Measurements from ENCODE around the gene HPS4.
"Not testable (repeated sequence)": the region's sequence is repeated elsewhere in the genome, so short reads cannot be mapped to it uniquely, and the experiment has no call there.

HPS4 gene

DNA sequence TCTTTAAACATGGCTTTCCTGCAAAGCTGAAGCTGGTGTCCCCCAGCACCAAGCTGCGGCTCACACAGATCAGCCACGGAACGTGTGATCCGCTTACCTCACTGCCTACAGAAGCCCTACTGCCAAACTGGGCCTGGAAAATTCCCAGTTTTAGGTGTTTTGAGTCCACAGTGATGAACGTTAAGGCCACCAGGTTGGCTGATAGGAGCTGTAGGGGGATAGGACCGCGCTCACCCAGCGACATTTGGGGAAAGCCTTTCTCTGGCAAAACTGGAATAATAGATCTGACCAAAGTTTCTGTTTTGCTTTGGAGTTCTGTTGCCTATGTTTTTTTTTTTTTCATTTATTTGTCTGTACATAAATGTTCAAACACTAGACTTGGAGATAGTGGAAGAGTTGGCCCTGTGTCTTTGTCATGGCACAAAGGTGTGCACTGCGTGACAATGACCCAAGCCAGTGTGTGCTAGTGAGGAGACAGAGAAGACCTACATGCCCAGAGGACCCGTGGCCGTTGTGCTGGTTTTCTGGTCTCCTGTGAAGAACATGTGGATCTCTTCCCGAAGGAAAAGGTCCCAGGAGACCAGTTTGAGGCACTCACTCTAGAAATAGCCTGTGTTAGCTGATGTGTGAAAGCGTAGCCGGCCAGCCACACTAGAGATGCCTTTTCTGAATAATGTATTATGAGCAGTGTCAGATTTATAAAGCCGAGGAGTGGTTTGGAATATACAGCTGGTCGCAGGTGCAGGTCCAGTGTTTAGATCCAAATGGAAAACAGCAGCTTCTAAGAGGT is 39.5 kb downstream of the HPS4 start:
- no peak for DNase-seq (ENCODE audit: low spot score)
- TF ChIP-seq, protein P1, sequence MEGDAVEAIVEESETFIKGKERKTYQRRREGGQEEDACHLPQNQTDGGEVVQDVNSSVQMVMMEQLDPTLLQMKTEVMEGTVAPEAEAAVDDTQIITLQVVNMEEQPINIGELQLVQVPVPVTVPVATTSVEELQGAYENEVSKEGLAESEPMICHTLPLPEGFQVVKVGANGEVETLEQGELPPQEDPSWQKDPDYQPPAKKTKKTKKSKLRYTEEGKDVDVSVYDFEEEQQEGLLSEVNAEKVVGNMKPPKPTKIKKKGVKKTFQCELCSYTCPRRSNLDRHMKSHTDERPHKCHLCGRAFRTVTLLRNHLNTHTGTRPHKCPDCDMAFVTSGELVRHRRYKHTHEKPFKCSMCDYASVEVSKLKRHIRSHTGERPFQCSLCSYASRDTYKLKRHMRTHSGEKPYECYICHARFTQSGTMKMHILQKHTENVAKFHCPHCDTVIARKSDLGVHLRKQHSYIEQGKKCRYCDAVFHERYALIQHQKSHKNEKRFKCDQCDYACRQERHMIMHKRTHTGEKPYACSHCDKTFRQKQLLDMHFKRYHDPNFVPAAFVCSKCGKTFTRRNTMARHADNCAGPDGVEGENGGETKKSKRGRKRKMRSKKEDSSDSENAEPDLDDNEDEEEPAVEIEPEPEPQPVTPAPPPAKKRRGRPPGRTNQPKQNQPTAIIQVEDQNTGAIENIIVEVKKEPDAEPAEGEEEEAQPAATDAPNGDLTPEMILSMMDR (IDR thresholded peaks at IDR 0.05; ENCODE audit: extremely low read depth, missing control alignments): no peak

DNA sequence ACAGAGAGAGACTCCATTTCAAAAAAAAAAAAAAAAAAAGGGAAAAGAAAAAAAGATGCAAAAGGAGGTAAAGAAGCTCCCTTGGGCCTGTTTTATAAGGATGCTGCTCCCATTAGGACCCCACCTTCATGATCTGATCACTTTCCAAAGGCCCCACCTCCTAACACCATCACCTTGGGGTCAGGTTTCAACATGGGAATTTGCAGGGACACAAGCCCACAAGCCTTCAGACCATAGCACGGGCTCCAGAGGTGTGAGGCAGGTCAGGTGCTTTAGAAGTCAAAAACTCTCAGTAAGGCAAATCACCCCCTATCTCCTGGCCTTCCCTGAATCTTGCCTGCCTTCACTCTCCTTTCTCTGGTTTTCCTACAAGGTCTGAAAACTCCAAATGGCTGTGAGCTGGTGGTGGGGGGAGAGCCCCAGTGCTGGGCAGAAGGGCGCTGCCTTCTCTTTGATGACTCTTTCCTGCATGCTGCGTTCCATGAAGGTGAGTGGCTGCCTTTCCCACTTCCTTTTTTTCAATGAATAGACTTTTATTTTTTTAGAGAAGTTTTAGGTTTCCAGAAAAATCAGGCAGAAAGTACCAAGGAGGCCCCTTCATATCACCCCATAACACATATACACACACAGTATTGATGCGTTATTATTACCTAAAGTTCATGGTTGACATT is 41.4 kb downstream of the HPS4 start:
- TF ChIP-seq, protein P1 (IDR thresholded peaks at IDR 0.05; ENCODE audit: extremely low read depth, missing control alignments): no peak
- no peak for DNase-seq (ENCODE audit: low spot score)

DNA sequence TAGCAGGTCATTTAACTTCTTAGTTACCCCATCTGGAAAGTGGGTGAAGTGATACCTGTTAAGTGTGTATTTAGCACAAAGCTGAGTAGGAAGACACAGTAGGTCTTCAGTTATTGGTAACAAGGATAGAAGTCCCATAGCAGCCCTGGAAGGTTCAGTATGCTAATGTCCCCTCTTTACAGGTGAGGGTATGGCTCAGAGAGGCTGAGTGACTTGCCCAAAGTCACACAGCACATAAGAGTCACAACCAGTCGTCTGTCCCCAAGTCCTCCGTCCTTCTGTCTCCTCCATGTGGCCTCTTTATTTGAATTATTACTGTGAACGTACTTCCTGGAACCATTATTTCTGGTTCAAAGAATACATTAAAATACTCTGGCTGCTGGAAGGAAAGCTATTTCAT is 44.0 kb downstream of the HPS4 start:
- TF ChIP-seq, protein P1 (IDR thresholded peaks at IDR 0.05; ENCODE audit: extremely low read depth, missing control alignments): no peak
- DNase-seq (ENCODE audit: low spot score): no peak

DNA sequence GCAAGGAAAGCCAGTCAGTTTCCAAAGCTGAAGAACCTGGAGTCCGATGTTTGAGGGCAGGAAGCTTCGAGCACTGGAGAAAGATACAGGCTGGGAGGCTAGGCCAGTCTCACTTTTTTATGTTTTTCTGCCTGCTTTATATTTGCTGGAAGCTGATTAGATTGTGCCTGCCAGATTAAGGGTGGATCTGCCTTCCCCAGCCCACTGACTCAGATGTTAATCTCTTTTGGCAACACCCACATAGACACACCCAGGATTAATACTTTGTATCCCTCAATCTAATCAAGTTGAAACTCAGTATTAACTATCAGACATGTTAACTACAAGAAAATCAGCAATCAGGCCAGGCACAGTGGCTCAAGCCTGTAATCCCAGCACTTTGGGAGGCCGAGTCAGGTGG is 44.8 kb downstream of the HPS4 start:
- not testable (repeated sequence) for DNase-seq (ENCODE audit: low spot score)

DNA sequence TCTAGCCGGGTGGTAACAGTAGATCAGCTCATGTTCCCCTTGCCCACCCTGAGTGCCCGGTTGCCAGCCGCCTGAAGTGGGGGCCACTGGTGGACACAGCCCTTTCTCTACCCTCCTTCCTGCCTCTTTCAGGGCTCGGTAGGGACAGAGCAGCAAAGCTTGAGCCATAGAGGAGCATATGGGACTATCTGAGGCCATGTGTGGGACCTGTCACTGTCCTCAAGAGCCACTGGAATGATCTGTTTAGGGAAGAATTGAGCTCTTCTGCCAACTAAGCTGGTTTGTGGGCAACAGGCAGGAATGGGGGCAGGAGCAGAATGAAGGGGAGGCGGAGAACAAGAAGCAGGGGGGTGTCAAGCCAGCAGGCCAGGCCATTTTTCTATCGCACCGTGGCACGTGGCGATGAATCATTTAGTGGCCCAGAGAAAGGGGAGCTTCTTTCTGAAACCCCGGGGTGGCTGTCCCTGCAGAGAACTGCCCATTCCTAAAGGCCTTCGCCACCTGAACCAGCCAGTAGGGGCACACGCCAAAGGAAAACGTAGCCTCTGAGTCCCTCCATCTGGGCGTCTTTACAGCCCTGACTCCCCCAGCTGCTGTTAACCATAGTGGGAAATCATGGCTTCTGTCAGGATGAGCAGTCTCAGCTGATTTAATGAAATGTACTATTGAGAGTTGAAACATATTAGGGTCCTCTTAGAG is 45.7 kb downstream of the HPS4 start:
- TF ChIP-seq, protein P1 (IDR thresholded peaks at IDR 0.05; ENCODE audit: extremely low read depth, missing control alignments): no peak
- no peak for DNase-seq (ENCODE audit: low spot score)

DNA sequence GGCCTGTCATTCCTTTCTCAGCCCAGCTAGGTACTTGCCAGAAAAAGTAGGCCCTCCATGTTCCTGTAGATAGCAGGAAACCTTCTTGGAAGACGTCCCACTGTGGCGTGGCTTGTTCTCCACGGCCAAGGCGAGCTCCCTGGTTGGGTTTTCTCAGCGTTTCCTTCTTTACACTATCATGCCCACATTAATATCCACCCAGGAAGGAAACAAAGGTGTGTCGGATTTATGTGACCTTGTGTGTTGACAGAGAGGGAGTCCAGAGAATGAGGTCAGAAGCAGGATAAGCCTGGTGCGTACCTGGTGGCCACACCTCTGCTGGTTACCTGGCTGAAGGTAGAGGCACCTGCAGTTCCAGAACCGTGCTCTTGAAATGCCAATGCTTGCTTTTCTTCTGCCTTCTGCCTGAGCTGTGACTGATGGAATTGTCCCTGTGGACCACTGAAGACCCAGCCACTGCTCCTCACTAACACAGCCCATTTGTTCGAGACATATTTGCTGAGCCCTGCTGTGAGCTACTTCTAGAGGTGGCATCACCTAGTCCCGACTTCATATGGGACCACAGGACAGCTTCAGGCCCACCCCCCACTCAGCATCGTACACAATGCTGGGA is 46.6 kb downstream of the HPS4 start:
- no peak for DNase-seq (ENCODE audit: low spot score)
- TF ChIP-seq, protein P1 (IDR thresholded peaks at IDR 0.05; ENCODE audit: extremely low read depth, missing control alignments): no peak

DNA sequence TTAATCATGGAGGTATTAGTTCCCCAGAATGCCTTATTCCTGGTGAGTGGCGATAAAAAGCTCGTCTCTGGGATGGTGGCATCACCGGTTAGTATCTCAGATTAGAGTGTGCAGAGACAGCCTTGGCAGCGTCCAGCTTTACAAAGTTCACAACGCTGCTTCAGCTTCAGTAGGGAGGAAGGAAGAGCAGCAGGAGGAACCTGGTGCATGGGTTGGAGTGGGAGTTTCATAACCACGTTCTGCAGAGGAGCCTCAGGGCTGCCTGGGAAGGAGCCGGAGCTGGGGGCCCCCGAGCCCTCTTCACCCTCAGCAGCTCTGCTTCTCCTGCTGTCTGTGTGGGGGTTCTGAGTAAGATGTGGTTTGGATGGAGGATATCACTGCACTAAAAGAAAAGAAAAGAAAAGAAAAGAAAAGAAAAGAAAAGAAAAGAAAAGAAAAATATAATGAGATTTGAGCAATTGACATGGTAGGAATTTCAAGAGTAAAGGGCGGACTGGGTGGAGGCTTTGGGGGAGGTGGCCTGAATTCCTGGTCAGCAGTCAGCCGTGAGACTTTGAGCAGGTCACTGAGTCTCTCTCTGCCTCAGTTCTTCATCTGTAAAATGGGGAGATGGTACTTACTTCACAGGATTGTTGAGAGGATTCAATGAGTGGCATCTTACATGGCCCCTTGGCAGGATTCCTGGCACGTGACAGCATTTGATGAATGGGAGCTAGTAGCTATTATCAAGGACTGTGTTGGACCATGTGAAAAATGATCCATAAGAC is 48.1 kb downstream of the HPS4 start:
- DNase-seq (ENCODE audit: low spot score): no peak
- TF ChIP-seq, protein P1 (IDR thresholded peaks at IDR 0.05; ENCODE audit: extremely low read depth, missing control alignments): no peak
